SKM-1 (cell line): ENCODE data around the gene CSH2.
"Not testable (repeated sequence)": the region's sequence is repeated elsewhere in the genome, so short reads cannot be mapped to it uniquely, and the experiment has no call there.

Source experiments
- DNase-seq: peaks from one replicate; lab custom pipeline; 2025; ENCODE audit not compliant: unreplicated experiment; lab: John Stamatoyannopoulos, UW

CSH2 gene

GRCh38 chr17:63896524-63897354, 23.3 kb upstream of the CSH2 start, which contains the start of gene CSH1:
Gene CSH1, minus strand, starts transcription at chr17:63896574. Its CDS starts 63 bp downstream, at chr17:63896511.
- DNase-seq, result not testable (repeated sequence)

- not testable (repeated sequence) for DNase-seq
Observed at GRCh38 chr17:63894821-63895220, 21.3 kb upstream of the CSH2 start.

GRCh38 chr17:63894021-63894420, 20.5 kb upstream of the CSH2 start:
- not testable (repeated sequence) for DNase-seq

GRCh38 chr17:63892316-63893037, 19.0 kb upstream of the CSH2 start:
- DNase-seq, result not testable (repeated sequence)

DNA sequence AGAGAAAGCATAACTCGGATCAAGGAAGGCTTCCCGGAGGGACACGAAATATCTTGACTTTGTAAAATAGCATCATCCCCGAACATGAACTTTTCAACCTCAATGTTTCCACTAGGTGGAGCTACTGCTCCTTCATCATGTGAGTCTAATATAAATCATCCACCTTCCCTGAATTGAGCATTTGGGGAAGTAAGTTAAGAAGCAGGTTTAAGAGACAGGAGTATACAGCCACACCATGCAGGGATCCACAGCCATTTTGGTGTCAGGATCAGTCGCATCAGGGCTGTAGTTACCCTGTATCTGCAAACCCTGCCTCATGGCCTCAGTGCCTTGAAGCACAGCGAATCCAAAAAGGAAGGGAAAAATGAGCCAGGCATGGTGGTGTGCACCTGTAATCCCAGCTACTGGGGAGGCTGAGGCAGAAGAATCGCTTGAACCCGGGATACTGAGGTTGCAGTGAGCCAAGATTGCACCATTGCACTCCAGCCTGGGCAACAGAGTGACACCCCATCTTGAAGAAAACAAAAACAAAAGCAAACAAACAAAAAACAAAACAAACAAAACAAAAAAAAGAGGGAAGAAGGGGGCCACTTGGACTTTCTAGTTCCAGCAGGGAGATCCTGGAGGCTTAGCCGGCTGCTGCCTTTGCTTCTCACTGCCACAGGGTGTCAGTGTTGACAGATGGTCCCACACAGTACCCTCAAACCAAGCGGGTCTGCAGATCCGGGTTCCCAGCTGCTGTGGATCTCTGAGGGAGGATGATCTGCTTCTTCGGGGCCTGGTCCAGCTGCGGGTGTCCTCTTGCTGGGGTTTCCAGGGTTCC, 15.8 kb upstream of the CSH2 start:
- not testable (repeated sequence) for DNase-seq

- DNase-seq, result not testable (repeated sequence)
Observed at GRCh38 chr17:63885119-63885518, 11.6 kb upstream of the CSH2 start.

DNA sequence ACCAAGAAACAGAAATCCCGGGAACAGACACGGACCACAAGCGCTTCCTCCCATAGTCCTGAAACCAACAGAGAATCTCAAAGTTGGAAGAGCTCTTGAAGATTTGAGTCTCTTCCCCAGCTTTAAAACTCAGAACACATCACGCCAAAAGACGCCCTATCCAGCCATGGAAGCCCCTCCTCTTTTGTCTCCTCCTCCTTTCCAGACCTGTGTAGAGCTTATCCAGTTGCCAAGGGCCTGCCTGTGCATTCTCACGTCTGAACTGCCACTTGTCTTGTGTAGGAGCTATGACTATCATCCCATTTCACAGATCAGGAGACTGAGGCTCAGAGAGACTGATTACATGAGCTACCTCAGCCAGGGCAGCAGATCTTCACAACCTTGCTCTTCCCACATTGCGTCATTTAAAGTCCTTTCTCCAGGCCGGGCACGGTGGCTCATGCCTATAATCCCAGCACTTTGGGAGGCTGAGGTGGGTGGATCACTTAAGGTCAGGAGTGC, 9.2 kb upstream of the CSH2 start:
- DNase-seq, result not testable (repeated sequence)

DNA sequence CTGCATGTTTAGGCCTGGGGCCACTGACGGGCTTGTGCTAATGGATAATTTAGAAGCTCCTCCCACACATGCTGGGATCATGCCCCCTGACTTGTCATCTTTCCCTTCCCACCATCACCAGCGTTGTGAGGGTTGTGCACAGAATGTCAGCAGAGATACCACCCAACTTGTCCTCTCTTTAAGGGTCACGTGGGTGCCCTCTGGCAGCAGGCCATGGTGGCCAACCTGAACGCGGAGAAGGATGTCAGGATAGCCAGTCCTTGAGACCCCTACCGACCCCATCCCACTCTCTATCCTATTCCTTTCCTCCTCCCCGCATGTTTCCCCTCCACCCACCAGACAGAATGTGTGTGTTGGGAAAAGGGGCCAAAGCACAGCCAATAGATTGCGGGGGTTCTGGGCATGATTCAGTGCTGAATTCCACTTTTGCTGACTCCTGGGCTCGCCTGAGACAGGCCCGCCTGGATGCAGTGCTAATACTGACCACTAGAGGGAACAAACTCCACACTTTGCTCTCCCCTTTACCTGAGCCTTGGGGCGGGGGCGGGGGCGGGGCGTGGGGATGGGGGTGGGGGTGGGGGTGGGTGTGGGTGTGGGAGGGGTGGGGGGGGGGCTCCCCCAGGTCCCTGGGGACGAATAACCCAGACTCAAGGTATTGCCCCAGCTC, 8.6 kb upstream of the CSH2 start, which contains the start of gene GH2:
Gene GH2 (minus strand): TSS at position 10 of the 667 bp plus-strand sequence. CDS start 143 bp downstream, outside the sequence.
- peak; percentile 42 for DNase-seq

DNA sequence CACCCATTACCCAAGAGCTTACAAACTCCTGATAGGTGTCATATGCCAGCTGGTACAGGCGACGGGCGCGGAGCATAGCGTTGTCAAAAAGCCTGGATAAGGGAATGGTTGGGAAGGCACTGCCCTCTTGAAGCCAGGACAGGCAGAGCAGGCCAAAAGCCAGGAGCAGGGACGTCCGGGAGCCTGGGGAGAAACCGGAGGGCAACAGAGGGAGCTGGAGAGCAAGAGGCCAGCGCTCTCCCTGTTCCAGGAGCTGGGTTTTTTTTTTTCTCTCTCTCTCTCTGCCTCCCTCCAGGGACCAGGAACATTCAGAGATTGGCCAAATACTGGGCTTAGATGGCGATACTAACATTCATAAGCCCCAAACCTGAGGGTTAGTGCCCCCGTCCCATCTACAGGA, 7.9 kb upstream of the CSH2 start:
- DNase-seq, result not testable (repeated sequence)

DNA sequence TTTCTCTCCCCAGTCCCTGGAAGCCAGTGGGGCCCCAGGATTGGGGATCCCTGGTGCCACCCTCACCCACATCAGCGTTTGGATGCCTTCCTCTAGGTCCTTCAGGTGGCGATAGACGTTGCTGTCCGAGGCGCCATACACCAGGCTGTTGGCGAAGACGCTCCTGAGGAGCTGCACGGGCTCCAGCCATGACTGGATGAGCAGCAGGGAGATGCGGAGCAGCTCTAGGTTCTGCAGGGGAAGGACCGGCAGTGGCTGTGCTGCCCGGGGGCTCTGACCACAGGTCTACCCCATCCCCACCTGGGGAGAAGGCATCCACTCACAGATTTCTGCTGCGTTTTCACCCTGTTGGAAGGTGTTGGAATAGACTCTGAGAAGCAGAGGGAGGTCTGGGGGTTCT, 7.2 kb upstream of the CSH2 start:
- DNase-seq, result no peak

- not testable (repeated sequence) for DNase-seq
Observed at GRCh38 chr17:63878413-63878812, 4.9 kb upstream of the CSH2 start.

DNA sequence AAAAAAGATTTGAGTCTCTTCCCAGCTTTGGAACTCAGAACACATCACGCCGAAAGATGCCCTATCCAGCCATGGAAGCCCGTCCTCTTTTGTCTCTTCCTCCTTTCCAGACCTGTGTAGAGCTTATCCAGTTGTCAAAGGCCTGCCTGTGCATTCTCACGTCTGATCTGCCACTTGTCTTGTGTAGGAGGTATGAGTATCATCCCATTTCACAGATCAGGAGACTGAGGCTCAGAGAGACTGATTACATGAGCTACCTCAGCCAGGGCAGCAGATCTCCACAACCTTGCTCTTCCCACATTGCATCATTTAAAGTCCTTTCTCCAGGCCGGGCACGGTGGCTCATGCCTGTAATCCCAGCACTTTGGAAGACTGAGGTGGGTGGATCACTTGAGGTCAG, 1.2 kb upstream of the CSH2 start:
- not testable (repeated sequence) for DNase-seq

- not testable (repeated sequence) for DNase-seq
Observed at GRCh38 chr17:63874061-63874626, 667 bp upstream of the CSH2 start.

DNA sequence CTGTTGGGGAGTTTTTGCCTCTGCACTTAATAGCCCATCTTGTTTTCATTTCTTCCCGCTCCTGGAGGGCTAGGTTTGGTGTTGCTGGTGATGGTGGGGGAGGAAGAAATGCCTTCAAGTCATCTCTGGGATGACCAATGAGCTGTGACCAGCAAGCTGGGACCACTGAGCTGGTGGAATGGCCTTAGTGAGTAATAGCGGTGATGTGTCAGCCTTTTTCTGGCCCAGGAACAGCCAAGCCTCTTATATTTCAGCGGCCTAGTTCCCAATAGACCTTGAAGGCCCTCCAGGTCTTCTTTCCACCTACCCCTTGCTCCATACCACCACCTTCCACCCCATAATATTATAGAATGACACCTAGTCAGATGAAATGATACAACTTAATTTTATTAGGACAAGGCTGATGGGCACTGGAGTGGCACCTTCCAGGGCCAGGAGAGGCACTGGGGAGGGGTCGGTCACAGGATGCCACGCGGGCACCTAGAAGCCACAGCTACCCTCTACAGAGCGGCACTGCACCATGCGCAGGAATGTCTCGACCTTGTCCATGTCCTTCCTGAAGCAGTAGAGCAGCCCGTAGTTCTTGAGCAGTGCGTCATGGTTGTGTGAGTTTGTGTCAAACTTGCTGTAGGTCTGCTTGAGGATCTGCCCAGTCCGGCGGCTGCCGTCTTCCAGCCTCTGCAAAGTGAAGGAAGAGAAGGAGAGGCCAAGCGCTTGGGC, 1.7 kb downstream of the CSH2 start:
- not testable (repeated sequence) for DNase-seq

DNA sequence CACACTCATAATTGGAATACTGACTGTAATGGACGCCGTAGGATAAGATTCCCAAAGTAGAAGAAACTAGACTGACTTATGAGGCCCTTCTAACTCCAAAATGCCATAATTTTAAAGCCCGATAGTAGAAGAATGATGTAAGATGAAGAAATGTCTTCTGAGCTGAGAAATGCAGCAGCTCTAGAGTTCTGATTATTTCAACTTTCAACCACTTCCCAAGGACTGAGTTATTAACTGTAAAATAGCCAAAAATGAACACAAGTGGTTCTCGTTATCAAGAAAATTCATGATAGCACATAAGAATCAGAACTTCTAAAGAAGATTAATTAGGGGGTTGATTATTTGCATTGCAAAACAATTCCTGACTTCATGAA, 3.2 kb downstream of the CSH2 start:
- not testable (repeated sequence) for DNase-seq

DNA sequence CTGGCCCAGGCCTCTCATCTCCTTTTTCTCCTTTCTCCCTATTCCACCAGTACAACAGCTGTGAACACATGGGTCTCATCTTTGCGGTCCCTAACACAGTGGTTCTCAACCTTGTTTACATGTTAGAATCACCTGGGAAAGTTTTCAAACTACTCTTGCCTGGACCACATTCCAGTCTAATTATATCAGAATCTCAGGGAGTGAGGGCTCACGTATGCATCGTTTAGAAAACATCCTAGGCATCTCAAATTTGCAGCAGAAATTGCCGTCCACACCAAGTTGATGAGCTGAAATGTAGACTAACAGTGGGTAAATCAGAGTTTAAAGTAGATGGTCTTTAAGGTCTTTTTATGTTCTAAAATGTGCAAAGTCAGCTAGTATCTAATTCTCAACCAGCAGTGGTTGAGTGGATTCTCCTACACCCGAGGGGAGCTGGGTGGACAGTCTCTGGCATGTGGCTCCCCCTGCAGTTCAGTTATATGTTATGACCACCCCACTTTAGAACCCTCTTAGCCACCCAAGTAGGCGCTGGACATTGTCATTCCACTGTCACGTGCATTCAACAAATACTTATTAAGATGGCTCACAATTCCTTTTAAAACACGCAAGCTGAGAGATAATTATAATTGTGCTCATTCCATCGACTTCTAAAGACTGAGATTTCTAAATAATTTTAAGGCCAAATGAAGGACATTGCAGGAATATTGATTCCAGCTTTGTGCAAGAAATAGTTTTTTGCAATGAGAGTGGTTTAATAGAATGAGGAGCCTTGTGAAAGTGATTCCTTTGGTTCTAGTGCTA, 3.8 kb downstream of the CSH2 start:
- not testable (repeated sequence) for DNase-seq

GRCh38 chr17:63866625-63867024, 6.9 kb downstream of the CSH2 start:
- DNase-seq, result not testable (repeated sequence)

- no peak for DNase-seq
Observed at GRCh38 chr17:63859257-63859656, 14.2 kb downstream of the CSH2 start.
